HCT116 (cell line): ENCODE results near the gene SNX2. TPM values are rescaled to one million over a fixed set of nuclear protein-coding genes. Genes with fewer than 3 reads are reported as not detected.

Experiments
- ATAC-seq: fragments of 200-7000 bp; cut with Tn5 transposase; 2 replicates; pipeline ENCODE4 v1.9.1; 2020; ENCODE audit warnings: mild to moderate bottlenecking, moderate library complexity
- BruUV-seq: library from RNA; stranded (reverse); fragments of 400-500 nt; replicated peaks from 2 replicates; lab custom pipeline; 2021; lab: Mats Ljungman, UMichigan
- CTCF ChIA-PET: fragments of 300-600 bp; sonication (Branson Sonifier 250); formaldehyde crosslinking; loops from one replicate; lab custom pipeline; 2021; ENCODE audit warnings: antibody characterized with exemption; lab: Charles Lee
- POLR2A ChIA-PET: fragments of 300-600, 350-600 bp; sonication (Branson Sonifier 250); formaldehyde crosslinking; loops from one replicate; lab custom pipeline; 2021; ENCODE audit warnings: antibody characterized with exemption; lab: Charles Lee
- RAD21 ChIA-PET, 2 experiments: fragments of 300-600 bp; sonication (Branson Sonifier 250); formaldehyde crosslinking; loops; one replicate each; lab custom pipeline; 2023; ENCODE audit warnings: low total read pairs in 2 of 2; ENCODE audit not compliant: uncharacterized antibody in 2 of 2, unreplicated experiment in 2 of 2, low non-redundant PET in 1 of 2; lab: Charles Lee
- DNase-seq: peaks from one replicate; pipeline ENCODE4 v3.0.0-alpha.2; 2010; ENCODE audit warnings: low read depth, low spot score
- H2AFZ ChIP-seq: fragments of 200-600 bp; shearing (Covaris generic), sonication (generic); 2 replicates; pipeline ENCODE4 v1.6.1; 2017; ENCODE audit warnings: low read depth, mixed run types, mixed read lengths, antibody characterized with exemption, low read length; ENCODE audit not compliant: poor library complexity, severe bottlenecking
- H3K27ac ChIP-seq: 2 replicates; pipeline ENCODE4 v1.5.1; 2012; ENCODE audit warnings: low read depth, low read length
- H3K27me3 ChIP-seq: fragments of 200-600 bp; sonication (generic); 2 replicates; pipeline ENCODE4 v1.6.1; 2016; ENCODE audit warnings: mixed run types, low read length, mixed read lengths; ENCODE audit not compliant: insufficient read depth
- H3K36me3 ChIP-seq, 2 experiments: fragments of 200-500 bp in 1 of 2; fragments of 200-600 bp in 1 of 2; sonication (Bioruptor generic) in 1 of 2; sonication (generic) in 1 of 2; 2 replicates each; pipeline versions ENCODE4 v1.5.1 to v1.6.1; 2014 to 2016; ENCODE audit warnings: low read length in 2 of 2, inconsistent platforms in 1 of 2, mixed read lengths in 1 of 2, mixed run types in 1 of 2; ENCODE audit not compliant: insufficient read depth in 2 of 2, control insufficient read depth in 1 of 2
- H3K4me1 ChIP-seq, 2 experiments: fragments of 200-600 bp in 1 of 2; sonication (generic) in 1 of 2; 2 replicates each; pipeline versions ENCODE4 v1.5.1 to v1.6.1; 2012 to 2017; ENCODE audit warnings: low read length in 2 of 2, inconsistent platforms in 1 of 2, mild to moderate bottlenecking in 1 of 2, mixed read lengths in 1 of 2, mixed run types in 1 of 2, moderate library complexity in 1 of 2; ENCODE audit not compliant: insufficient read depth in 2 of 2, control insufficient read depth in 1 of 2
- H3K4me2 ChIP-seq: fragments of 200-600 bp; sonication (generic); 2 replicates; pipeline ENCODE4 v1.6.1; 2017; ENCODE audit warnings: mixed run types, low read length, mixed read lengths
- H3K4me3 ChIP-seq, 2 experiments: fragments of 200-600 bp in 1 of 2; sonication (generic) in 1 of 2; replicated peaks in 1 of 2; 2 replicates each; pipeline ENCODE4 v1.5.1; 2011 to 2016; ENCODE audit warnings: low read length in 2 of 2, control low read depth in 1 of 2, low read depth in 1 of 2, mild to moderate bottlenecking in 1 of 2, mixed read lengths in 1 of 2, mixed run types in 1 of 2
- H3K79me2 ChIP-seq: fragments of 200-600 bp; sonication (generic); 2 replicates; pipeline ENCODE4 v1.6.1; 2017; ENCODE audit warnings: mild to moderate bottlenecking, mixed run types, low read length, moderate library complexity, mixed read lengths; ENCODE audit not compliant: insufficient read depth
- H3K9ac ChIP-seq: fragments of 200-600 bp; sonication (generic); 2 replicates; pipeline ENCODE4 v1.6.1; 2016; ENCODE audit warnings: low read length, mixed read lengths
- H3K9me2 ChIP-seq: fragments of 200-600 bp; sonication (generic), shearing (Covaris generic); 2 replicates; pipeline ENCODE4 v1.6.1; 2017; ENCODE audit warnings: mixed run types, mild to moderate bottlenecking, moderate library complexity; ENCODE audit not compliant: insufficient read depth
- H3K9me3 ChIP-seq, 2 experiments: fragments of 200-500 bp in 1 of 2; fragments of 200-600 bp in 1 of 2; sonication (Bioruptor generic) in 1 of 2; sonication (generic) in 1 of 2; 2 replicates each; pipeline ENCODE4 v1.6.1; 2014 to 2017; ENCODE audit warnings: low read length in 2 of 2, mixed read lengths in 2 of 2, inconsistent platforms in 1 of 2, low read depth in 1 of 2, mild to moderate bottlenecking in 1 of 2, mixed run types in 1 of 2, moderate library complexity in 1 of 2; ENCODE audit not compliant: control insufficient read depth in 1 of 2, insufficient read depth in 1 of 2
- H4K20me1 ChIP-seq: fragments of 200-600 bp; sonication (generic), shearing (Covaris generic); 2 replicates; pipeline ENCODE4 v1.6.1; 2017; ENCODE audit warnings: mixed run types, mild to moderate bottlenecking, moderate library complexity; ENCODE audit not compliant: insufficient read depth
- CEBPB ChIP-seq: IDR thresholded peaks from 2 replicates; pipeline ENCODE4 v1.6.1; 2012; ENCODE audit warnings: low read depth
- EZH2 ChIP-seq: fragments of 200-600 bp; sonication (generic); IDR thresholded peaks from 2 replicates; pipeline ENCODE4 v1.6.1; 2017; ENCODE audit warnings: antibody characterized with exemption, mixed run types
- EZH2phosphoT487 ChIP-seq: fragments of 200-600 bp; IDR thresholded peaks from 2 replicates; pipeline ENCODE4 v1.6.1; 2018; ENCODE audit warnings: antibody characterized with exemption, borderline replicate concordance
- JUND ChIP-seq: IDR thresholded peaks from 2 replicates; pipeline ENCODE4 v1.6.1; 2012
- POLR2A ChIP-seq: IDR thresholded peaks from 2 replicates; pipeline ENCODE4 v1.7.0; 2011; ENCODE audit warnings: borderline replicate concordance; ENCODE audit not compliant: insufficient read depth, insufficient read length; ENCODE audit errors: extremely low read depth
- POLR2AphosphoS5 ChIP-seq: IDR thresholded peaks from 2 replicates; pipeline ENCODE4 v1.6.1; 2011; ENCODE audit warnings: mild to moderate bottlenecking, low read depth, low read length, moderate library complexity
- RAD21 ChIP-seq: IDR thresholded peaks from 2 replicates; pipeline ENCODE4 v1.6.1; 2012; ENCODE audit warnings: low read depth, mild to moderate bottlenecking
- REST ChIP-seq: IDR thresholded peaks from 2 replicates; pipeline ENCODE4 v1.6.1; 2012; ENCODE audit warnings: low read depth
- SRF ChIP-seq: IDR thresholded peaks from 2 replicates; pipeline ENCODE4 v1.6.1; 2012; ENCODE audit warnings: low read depth
- ZBTB33 ChIP-seq: IDR thresholded peaks from 2 replicates; pipeline ENCODE4 v1.6.1; 2011; ENCODE audit warnings: mild to moderate bottlenecking, low read length, moderate library complexity; ENCODE audit not compliant: insufficient replicate concordance; ENCODE audit errors: extremely low read depth
- intact Hi-C: fragments of 100-400 bp; cut with micrococcal nuclease; formaldehyde crosslinking; loops from 2 replicates; pipeline ENCODE4 v1.10.0; 2022
- total RNA-seq: library from RNA; stranded (reverse); gene quantifications from one replicate; pipeline ENCODE4 v1.2.1, GENCODE V29; 2021; ENCODE audit not compliant: unreplicated experiment
- TF ChIP-seq, protein P1 (sequence below): IDR thresholded peaks from 2 replicates; pipeline ENCODE4 v1.6.1; 2012

SNX2 gene
- total RNA-seq, 1 experiment from 2014 or later = 57.7 TPM

GRCh38 chr5:122789461-122790171, 14.7 kb downstream of the SNX2 start:
- H3K27me3 ChIP-seq = no peaks in the 10 kb centered on the region
- no peak overlapping the region for H3K9ac ChIP-seq
- DNase-seq (no peak), ATAC-seq (no peak)
- no peak overlapping the region for H3K4me2 ChIP-seq
- ChIA-PET CTCF (no interaction called here), RAD21 (no interaction called here), POLR2A (no interaction called here)
- H4K20me1 ChIP-seq = no peaks in the 10 kb centered on the region; the same call in 1 of the 2 replicates
- no peak for TF ChIP-seq POLR2AphosphoS5
- no peak for TF ChIP-seq EZH2phosphoT487
- no peak for TF ChIP-seq JUND
- TF ChIP-seq EZH2 = no peak
- TF ChIP-seq, protein P1, sequence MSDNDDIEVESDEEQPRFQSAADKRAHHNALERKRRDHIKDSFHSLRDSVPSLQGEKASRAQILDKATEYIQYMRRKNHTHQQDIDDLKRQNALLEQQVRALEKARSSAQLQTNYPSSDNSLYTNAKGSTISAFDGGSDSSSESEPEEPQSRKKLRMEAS = no peak
- no peak for TF ChIP-seq SRF
- TF ChIP-seq CEBPB = no peak
- no peak for TF ChIP-seq REST
- TF ChIP-seq RAD21 = no peak
- no peak for TF ChIP-seq ZBTB33
- no peak for TF ChIP-seq POLR2A
- no peak overlapping the region for H2AFZ ChIP-seq
- H3K9me2 ChIP-seq = no peaks in the 10 kb centered on the region
- intact Hi-C loops = no loop called here
- H3K27ac ChIP-seq = no peak overlapping the region
- no TSS peak for BruUV-seq
- H3K79me2 ChIP-seq = peaks cover 61% of the 10 kb centered on the region
- H3K4me3 ChIP-seq = no peak overlapping the region
- H3K4me1 ChIP-seq = no peaks in the 10 kb centered on the region
- H3K9me3 ChIP-seq = no peaks in the 10 kb centered on the region; a peak in 1 of 4 replicates
- no peaks in the 10 kb centered on the region for H3K36me3 ChIP-seq
